ENCODE data around the gene TJP1.
"Not testable (repeated sequence)": the region's sequence is repeated elsewhere in the genome, so short reads cannot be mapped to it uniquely, and the experiment has no call there.

Gene TJP1

DNA sequence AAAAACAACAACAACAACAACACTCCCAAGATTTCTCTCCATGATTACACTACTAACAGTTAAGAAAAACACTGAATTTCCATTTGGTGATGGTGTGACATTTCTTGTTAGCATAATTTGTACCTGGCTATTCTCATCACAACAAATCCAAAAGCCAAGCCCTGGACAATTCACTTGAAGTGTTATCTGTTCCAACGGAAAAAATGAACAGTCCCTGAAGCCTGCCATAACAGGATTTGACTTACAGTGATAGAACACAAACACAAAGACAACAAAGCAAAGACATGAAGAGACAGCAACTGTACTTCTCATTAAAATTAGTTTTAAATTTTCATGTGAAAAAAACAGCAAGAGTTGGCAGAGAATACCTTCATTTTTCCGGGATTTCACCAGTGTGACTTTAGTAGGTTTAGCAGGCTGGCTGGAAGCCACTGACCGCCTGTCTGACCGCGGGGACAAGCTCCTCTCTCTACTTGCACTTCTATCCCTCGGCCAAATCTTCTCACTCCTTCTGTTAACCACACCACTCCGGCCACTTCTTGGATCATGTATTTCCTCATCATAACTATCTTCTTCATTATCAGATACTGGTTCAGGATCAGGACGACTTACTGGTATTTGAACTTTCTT lies 56.3 kb downstream of the TJP1 start:
- FAIRE-seq = no peak

DNA sequence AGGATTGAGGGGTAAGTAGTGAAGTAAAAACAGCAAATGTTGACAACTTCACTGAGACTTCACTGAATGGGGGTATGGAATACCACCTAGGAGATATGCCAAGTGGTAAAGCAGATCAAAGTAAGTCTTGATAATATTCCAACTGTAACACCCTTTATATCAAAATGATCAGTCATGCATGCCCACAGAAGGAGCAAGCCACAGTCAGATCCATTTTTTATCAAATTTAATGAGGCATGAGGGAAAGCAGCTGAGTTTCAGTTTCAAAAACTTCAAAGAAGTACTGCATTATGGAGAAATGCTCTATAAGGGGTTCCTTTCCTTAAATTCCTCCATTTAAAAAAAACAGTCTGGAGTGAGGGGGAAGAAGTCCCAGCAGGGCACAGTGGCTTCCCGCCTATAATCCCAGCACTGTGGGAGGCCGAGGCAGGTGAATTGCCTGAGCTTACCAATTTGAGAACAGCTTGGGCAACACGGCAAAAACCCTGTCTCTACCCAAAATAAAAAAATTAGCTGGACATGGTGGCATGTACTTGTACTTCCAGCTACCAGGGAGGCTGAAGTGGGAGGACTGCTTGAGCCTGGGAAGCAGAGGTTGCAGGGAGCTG lies 56.9 kb downstream of the TJP1 start:
- DNase-seq (ENCODE audit: extremely low spot score, insufficient read length, low read depth) (no peak), FAIRE-seq (no peak)

More for the DNA sequence above, 56.3 kb downstream of the TJP1 start:
- no peak for DNase-seq (ENCODE audit: extremely low spot score, insufficient read length, low read depth)

DNA sequence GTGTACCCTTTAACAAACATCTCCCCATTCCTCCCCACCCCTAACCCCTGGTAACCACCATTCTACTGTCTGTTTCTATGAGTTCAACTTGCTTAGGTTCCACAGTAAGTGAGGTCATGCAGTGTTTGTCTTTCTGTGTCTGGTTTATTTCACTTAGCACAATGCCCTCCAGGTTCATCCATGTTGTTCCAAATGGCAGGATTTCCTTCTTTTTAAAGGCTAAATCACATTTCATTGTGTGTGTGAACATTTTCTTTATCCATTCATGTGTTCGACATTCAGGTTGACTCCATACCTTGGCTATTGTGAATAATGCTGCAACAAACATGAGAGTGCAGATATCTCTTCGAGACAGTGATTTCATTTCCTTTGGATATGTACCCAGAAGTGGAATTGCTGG lies 62.7 kb downstream of the TJP1 start:
- FAIRE-seq (no peak), DNase-seq (ENCODE audit: extremely low spot score, insufficient read length, low read depth) (no peak)

DNA sequence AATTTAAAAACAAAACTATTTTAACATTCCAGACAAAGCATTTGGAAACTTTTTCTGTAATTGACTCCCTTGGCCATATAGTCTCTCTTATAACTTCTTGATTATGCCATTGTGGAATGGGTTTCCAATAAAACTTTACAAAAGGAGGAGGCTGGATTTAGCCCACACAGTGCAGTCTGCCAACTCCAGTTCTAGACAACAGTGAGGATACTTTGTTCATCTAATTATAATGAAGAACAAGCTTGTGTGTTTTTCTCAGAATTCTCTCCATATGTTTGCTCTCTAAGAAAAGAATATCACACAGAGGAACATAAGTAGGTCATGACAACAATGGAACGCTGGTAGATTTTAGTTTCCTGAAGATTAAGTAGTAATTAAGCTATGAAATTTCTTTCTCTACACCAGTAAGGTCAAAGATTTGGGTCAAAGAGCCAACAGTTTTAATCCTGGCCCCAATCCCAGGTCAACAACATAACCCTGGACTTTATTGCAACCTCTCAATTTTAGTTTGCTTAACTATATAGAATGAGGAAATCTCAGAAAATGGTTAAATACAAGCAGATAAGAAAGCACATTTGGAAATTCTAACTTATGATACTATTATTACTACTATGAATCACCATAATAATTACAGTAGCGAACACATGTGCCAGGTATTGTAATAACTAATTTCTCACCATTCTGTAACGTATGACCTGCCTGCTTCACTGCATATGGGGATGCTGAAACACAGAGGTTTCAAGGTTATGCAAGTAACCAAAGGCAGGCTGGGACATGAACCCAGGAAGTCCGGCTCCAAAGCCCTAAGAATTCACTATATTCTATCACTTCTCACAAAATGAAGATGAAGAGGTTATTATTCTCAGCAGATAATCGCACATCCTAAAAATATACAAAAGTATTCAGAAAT lies 65.7 kb downstream of the TJP1 start:
- DNase-seq (ENCODE audit: extremely low spot score, insufficient read length, low read depth) (no peak), FAIRE-seq (no peak)

GRCh38 chr15:29754009-29754408 lies 68.3 kb downstream of the TJP1 start:
- not testable (repeated sequence) for DNase-seq (ENCODE audit: extremely low spot score, insufficient read length, low read depth); FAIRE-seq

DNA sequence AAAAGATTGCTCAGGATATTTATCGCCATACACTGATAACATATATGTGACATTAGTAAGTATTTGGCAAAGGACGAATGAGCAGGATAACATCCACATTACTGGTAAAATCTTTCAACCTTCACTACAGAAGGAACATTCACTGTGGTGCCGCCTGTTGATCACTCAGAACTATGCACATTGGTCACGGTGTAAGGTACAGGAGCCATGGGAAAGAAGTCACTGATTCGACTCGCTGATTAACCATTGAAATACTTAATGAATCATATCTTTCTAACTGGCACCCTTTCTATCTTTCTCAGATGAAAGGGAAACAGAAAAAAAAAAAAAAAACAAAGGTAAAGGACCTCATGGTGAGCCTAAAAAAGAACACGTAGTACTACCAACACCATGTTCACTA lies 68.8 kb downstream of the TJP1 start:
- FAIRE-seq = no peak
- no peak for DNase-seq (ENCODE audit: extremely low spot score, insufficient read length, low read depth)

DNA sequence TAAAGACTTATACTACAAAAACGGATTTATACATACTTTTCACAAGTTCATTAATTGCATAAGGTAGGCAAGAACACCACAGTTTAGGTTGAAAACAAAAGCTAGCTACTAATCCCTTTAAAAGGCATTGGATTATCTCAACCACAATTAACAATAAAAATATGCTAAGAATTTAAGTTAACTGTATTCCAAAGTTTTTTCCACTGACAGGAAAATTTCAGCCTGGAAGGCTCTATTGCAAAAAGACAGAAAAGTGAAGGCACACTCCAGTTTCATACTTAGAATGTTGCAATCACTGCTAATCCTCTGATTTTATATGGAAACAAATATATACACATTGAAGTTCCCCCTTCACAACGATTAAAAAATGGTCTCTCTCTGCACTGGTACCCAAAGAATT lies 71.5 kb downstream of the TJP1 start:
- FAIRE-seq = no peak
- no peak for DNase-seq (ENCODE audit: extremely low spot score, insufficient read length, low read depth)

GRCh38 chr15:29749365-29750086 lies 72.7 kb downstream of the TJP1 start:
- DNase-seq (ENCODE audit: extremely low spot score, insufficient read length, low read depth) (no peak), FAIRE-seq (no peak)

DNA sequence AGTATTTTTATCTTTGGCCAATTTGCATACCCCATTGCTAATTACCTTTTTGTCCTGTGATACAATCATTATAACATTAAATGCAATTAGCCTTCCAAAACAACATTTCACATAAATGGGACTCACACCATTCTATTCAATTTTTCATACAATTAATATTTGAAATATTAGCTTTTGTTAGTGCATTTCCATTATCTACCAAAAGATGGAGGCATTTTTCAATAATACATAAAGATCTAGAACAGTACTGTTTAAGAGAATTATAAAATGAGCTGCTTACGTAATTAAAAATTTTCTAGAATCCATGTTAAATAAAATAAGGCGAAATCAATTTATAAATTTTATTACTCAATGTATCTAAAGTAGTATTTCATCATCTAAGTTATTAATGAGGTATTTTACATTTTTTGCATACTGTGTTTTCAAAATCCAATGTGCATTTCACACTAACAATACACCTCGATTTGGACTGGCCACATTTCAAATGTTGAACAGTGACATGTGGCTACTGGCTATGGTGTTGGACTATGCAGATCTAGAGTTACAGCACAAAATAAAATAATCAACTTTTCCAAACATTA lies 74.3 kb downstream of the TJP1 start:
- DNase-seq (ENCODE audit: extremely low spot score, insufficient read length, low read depth) (no peak), FAIRE-seq (no peak)

GRCh38 chr15:29743475-29743874 lies 78.8 kb downstream of the TJP1 start:
- FAIRE-seq (no peak), DNase-seq (ENCODE audit: extremely low spot score, insufficient read length, low read depth) (no peak)

DNA sequence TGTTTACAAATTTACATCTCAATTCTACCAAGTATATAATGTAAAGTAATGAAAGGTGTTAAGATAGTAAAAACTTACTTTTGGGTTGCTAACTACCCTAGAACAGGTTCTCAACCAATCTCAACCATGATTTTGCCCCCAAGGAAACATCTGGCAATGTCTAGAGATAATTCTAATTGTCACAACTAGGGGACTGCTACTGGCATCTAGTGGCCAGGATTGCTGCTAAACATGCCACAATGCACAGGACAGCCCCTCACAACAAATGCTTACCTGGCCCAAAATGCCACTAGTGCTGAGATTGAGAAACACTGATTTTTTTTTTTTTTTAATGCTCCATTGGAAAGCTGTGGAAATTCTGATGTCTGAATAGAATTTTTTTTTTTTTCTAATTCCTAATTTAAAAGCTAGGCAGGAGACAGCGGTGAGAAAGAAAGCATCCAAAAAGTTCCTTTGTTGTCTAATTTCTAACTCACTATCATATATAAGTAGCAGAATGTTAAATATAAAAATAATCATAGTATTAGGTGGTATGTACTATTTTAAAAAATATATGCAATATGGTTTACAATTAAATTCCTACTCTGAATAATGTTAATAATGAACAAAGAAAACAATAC lies 81.5 kb downstream of the TJP1 start:
- FAIRE-seq = no peak
- no peak for DNase-seq (ENCODE audit: extremely low spot score, insufficient read length, low read depth)

GRCh38 chr15:29736744-29737020 lies 85.6 kb downstream of the TJP1 start:
- FAIRE-seq (no peak), DNase-seq (ENCODE audit: extremely low spot score, insufficient read length, low read depth) (no peak)

GRCh38 chr15:29736012-29736743 lies 86.1 kb downstream of the TJP1 start:
- no peak for DNase-seq (ENCODE audit: extremely low spot score, insufficient read length, low read depth)
- peak; percentile 18 for FAIRE-seq

DNA sequence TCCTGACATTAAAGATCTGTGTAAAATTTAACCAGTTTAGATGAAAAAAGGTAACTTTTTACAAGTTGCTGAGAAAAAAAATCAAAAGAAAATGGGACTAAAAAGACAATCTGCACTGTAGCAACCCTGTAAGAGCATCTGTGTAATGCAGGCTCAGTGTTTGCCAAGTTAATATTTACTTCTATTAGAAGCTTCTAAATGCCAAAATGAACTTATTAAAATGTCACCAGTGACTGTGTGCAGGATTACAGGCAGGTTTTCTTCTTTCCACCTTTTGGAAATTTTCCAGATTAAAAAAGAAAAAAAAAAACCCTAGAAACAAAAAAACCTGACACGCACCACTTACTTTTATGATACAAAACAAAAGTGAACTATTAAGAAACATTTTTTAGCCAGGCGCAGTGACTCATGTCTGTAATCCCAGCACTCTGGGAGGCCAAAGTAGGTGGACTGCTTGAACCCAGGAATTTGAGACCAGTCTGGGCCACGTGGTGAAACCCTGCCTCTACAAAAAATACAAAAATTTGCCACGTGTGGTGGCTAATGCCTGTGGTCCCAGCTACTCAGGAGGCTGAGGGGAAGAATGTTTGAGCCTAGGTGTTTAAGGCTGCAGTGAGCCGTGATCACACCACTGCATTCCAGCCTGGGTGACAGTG lies 87.2 kb downstream of the TJP1 start:
- no peak for DNase-seq (ENCODE audit: extremely low spot score, insufficient read length, low read depth)
- FAIRE-seq = no peak

DNA sequence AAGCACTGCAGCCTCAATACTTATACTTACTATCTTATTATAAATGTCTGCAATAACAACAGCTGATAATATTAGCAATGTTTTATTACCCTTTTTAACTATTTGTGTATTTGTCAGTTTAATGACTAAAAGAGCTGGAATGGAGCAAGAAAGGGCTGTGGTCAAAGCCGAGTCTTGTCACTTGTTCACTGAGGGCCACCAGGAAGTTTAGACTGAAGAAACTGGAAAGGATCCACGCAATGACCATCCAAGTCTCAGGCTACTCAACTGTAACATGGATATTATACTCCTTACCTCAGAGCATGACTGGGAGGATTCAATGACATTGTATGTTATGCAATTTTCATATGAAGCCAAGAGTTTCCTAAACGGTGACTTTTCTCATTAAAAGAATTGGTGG lies 90.4 kb downstream of the TJP1 start:
- FAIRE-seq = no peak
- DNase-seq (ENCODE audit: extremely low spot score, insufficient read length, low read depth) = no peak

DNA sequence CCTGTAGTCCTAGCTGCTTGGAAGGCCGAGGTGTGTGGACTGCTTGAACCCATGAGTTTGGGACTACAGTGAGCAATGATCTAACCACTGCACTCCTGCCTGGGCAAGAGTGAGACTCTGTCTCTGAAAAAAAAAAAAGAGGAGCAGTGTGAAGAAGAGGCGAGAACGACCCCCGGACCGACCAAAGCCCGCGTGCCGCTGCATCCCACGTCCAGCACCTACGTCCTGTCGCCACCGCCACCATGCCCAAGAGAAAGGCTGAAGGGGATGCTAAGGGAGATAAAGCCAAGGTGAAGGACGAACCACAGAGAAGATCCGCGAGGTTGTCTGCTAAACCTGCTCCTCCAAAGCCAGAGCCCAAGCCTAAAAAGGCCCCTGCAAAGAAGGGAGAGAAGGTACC lies 91.8 kb downstream of the TJP1 start:
- DNase-seq (ENCODE audit: extremely low spot score, insufficient read length, low read depth); FAIRE-seq: not testable (repeated sequence)

GRCh38 chr15:29728418-29728817 lies 93.8 kb downstream of the TJP1 start:
- no peak for FAIRE-seq
- no peak for DNase-seq (ENCODE audit: extremely low spot score, insufficient read length, low read depth)

DNA sequence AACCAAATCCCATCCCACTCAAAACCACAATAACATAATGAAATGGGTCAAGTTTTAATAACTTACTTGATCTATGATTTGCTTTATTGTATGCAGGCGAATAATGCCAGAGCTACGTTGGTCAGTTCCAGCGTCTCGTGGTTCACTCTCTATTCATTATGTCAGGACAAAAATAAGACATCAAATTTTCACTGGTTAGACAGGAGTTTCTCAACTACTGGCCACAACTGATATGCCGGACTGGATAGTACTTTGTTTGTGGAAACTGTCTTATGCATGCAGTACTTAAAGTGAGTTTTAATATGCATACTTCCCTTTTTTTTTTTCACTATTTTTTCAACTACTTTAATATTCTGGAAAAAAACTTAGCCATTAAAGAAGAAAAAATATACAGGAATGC lies 94.4 kb downstream of the TJP1 start:
- FAIRE-seq = no peak
- DNase-seq (ENCODE audit: extremely low spot score, insufficient read length, low read depth) = no peak

- FAIRE-seq (no peak), DNase-seq (ENCODE audit: extremely low spot score, insufficient read length, low read depth) (no peak)
Measured at GRCh38 chr15:29726553-29726952, 95.7 kb downstream of the TJP1 start.
